ENCODE results near the gene POLD3.

POLD3 gene

GRCh38 chr11:74682731-74683278 is 90.4 kb downstream of the POLD3 start:
- peak overlapping the region; percentile 43 for H3K4me3 ChIP-seq (ENCODE audit: low read length)
- TF ChIP-seq CTCF (conservative IDR thresholded peaks at IDR 0.05; ENCODE audit: low read length): no peak
- DNase-seq (ENCODE audit: low read depth): no peak

GRCh38 chr11:74683279-74683871 is 91.0 kb downstream of the POLD3 start:
- H3K4me3 ChIP-seq (ENCODE audit: low read length): peak overlapping the region; percentile 48
- DNase-seq (ENCODE audit: low read depth): peak; percentile 25
- peak; percentile 48 for TF ChIP-seq CTCF (conservative IDR thresholded peaks at IDR 0.05; ENCODE audit: low read length)

- no peak for TF ChIP-seq CTCF (conservative IDR thresholded peaks at IDR 0.05; ENCODE audit: low read length)
- H3K4me3 ChIP-seq (ENCODE audit: low read length): peak overlapping the region; percentile 48
- peak; percentile 53 for DNase-seq (ENCODE audit: low read depth)
Observed at GRCh38 chr11:74683941-74684481, 91.6 kb downstream of the POLD3 start.

GRCh38 chr11:74684661-74685060 is 92.3 kb downstream of the POLD3 start:
- no peak overlapping the region for H3K4me3 ChIP-seq (ENCODE audit: low read length)
- TF ChIP-seq CTCF (conservative IDR thresholded peaks at IDR 0.05; ENCODE audit: low read length): no peak
- DNase-seq (ENCODE audit: low read depth): no peak

GRCh38 chr11:74685338-74685737 is 93.0 kb downstream of the POLD3 start:
- TF ChIP-seq CTCF (conservative IDR thresholded peaks at IDR 0.05; ENCODE audit: low read length): no peak
- no peak overlapping the region for H3K4me3 ChIP-seq (ENCODE audit: low read length)
- no peak for DNase-seq (ENCODE audit: low read depth)

GRCh38 chr11:74685905-74686304 is 93.5 kb downstream of the POLD3 start:
- DNase-seq (ENCODE audit: low read depth): no peak
- no peak for TF ChIP-seq CTCF (conservative IDR thresholded peaks at IDR 0.05; ENCODE audit: low read length)
- no peak overlapping the region for H3K4me3 ChIP-seq (ENCODE audit: low read length)

GRCh38 chr11:74686792-74687191 is 94.4 kb downstream of the POLD3 start:
- no peak overlapping the region for H3K4me3 ChIP-seq (ENCODE audit: low read length)
- TF ChIP-seq CTCF (conservative IDR thresholded peaks at IDR 0.05; ENCODE audit: low read length): peak; percentile 27
- DNase-seq (ENCODE audit: low read depth): peak; percentile 68
